Fibroblast of skin of right biceps (primary cell): ENCODE data around the gene RAB11FIP2.
A peak's percentile ranks its signal among the peaks of the same experiment; 100 is the strongest.

ENCODE experiments used
- DNase-seq: peaks from one replicate; pipeline ENCODE4 v3.0.0-alpha.2; 2013

Gene RAB11FIP2

DNA sequence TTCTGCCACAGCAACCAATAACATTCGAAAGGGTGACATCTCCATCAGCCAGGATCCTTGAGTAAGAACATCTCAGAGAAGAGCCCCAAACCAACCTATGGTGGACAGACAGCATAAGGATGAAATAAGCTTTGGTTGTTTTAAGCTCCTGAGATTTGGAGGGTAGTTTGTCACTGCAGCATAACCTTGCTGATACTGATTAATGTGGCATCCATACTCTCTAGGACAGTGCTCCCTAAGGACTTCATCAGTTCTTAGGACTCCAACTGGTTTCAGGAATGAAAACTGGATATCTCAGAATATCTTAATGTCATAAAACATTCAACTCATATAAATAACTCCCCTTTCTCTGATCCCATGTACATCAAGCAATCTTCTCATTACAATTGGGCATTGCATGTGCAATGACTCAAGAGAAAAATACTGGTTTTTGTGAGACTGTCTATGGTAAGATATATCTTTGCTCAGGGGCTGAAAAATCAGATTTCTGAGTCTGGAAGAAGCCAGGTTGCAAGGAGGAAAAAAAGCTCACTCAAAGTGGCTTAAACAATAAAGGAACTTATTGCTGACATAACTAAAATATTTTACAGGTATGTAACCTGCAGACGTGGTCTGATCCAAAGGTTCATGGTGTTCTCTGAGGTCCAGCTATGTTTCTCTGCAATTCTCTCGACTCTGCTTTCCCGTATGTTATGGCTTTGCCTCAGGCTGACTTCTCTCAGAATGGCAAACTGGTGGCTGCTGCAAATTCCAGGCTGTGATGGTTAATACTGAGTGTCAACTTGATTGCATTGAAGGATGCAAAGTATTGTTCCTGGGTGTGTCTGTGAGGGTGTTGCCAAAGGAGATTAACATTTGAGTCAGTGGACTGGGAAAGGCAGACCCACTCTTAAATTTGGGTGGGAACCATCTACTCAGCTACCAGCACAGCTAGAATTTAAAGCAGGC, 65.7 kb downstream of the RAB11FIP2 start:
- DNase-seq, result no peak

DNA sequence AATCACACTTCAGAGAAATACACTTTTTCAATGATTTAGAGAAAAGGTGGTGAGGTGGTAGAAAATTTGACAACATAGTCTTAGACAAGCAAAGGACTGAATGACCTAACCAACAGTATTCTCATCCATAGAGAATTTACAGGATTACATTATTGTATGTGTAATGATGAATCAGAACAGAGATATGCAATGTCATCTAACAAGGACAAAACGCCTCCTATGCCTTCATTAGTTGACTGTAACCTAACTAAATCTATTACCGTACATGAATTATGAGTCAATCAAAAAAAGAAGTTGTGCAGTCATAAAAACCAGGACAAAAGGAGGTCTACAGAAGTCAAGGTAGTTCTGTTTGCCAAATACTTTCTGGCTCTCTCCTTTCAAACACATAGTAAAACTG, 66.5 kb downstream of the RAB11FIP2 start:
- peak; percentile 86 for DNase-seq

- no peak for DNase-seq
Measured at GRCh38 chr10:117972168-117972837, 74.4 kb downstream of the RAB11FIP2 start.

DNA sequence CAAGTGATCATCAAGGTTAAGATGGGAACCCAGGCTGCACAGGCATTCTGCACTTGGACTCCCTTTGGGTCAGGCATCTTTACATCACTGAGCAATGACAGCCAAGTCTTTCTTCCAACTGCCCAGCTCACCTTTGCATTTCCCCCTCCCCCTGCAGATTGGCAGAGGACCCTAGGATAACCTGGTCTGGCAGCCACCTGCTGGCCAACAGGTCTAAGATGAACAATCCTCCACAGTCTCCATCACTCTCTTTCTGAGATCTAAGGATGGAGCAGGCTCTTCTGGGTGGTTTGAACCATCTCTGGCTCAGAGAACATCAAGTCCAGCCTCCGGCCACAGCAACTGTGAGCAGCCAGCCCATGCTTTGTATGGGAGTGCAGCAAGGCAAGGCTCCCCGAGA, 75.8 kb downstream of the RAB11FIP2 start:
- DNase-seq, result no peak

DNA sequence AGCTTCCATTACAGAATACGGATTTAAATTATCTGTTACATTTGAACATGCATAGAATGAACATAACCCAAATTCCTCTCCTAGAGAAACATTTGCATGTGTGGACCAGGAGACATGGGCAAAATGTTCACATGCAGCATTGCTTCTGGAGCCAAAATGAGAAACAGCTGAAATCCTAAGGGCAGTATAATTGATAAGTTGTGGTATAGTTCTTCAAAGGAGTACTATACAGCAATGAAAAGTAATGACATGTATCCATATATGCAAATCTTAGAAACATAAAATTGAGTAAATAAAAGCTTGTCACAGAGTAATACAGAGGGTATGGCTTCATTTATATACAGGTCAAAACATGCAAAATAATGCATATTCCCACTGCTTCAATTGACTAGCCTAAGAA, 77.1 kb downstream of the RAB11FIP2 start:
- no peak for DNase-seq

DNA sequence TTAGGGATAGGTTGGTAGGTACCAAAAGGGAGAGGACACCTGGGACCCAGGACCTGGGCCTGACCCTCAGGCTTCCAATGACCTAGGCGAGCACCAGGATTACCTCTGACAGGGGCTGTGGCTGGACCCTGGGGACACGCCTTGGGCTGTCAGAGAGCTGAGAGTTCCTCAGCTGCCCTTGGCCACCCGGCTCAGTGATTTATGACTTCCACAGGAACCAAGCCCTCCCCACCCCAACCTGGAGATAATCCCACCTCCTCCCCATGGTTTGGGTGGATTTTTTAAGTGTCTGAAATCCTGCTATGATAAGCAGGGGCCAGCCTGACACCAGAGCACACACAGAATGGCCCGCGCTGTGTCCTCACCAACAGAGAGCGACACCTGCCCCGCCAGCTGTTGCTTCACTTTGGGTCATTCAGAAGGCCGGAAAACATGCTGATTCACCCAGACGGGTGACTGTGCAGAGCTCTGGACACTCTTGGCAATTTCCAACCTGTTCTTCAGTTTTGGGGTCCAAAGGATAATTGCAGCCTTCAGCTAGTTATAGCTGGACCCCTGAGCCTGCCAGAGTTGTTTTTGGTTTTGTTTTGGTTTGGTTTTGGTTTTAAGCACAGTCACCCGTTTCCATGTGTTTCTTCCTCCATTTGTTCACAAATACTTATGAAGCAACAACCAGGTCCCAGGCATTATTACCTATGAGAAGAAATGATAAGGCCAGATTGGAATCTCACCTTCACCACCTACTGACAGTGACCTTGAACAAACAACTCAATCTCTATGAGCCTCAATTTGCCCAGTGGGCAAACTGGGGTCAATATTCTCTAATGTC, 78.2 kb downstream of the RAB11FIP2 start:
- DNase-seq, result no peak

- no peak for DNase-seq
Measured at GRCh38 chr10:117967149-117967650, 79.5 kb downstream of the RAB11FIP2 start.

GRCh38 chr10:117965984-117966383, 80.8 kb downstream of the RAB11FIP2 start:
- no peak for DNase-seq

GRCh38 chr10:117964536-117964935, 82.2 kb downstream of the RAB11FIP2 start:
- DNase-seq, result no peak

DNA sequence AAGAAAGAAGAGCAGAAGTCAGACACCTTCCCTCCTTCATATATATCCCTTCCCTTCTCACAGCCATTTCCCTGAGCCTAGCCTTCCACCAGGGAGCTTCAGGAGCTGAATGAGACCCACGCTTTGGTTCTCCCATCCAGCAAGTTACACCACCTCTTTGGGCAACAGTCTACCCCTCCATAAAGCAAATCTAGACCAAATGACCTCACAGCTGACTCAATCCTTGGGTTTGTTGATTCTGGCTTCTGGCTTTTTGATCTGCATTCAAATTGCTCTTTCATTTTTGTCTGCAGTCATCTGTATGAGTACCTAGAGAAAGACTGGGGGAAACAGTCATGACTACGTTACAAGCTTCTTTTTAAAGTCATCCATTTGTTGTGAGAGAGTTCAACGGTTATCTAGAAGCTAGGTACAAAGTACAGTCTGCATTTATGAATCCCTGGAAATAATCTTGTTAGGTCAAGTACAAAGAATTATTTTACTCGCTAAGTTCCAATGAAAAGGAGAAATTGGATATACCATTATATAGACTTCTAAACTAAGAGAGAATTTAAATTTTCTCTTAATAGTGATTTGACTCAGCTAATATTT, 86.3 kb downstream of the RAB11FIP2 start:
- peak; percentile 34 for DNase-seq

DNA sequence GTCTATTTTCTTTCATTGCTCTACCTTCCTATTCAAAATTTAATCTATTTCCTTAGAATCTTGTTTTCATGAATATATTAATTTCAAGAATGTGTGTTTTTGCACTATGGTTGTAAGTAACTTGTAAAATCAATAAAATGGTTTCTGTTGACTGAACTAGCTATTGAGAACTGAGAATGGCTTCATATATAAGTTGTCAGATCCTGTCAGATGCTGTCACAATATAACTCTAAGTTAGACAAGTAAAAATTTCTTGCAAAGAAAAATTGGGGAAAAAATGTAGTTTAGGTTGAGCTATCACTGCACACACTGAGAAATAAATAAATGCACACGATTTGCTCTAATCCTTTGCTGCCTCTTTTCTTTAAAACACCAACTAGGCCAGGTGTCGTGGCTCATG, 89.8 kb downstream of the RAB11FIP2 start:
- DNase-seq, result no peak

GRCh38 chr10:117955176-117955575, 91.6 kb downstream of the RAB11FIP2 start:
- peak; percentile 66 for DNase-seq
